ACHN (cell line): ENCODE results near the gene VPS50.
A peak's percentile ranks its signal among the peaks of the same experiment; 100 is the strongest.
"Not testable (repeated sequence)": the region's sequence is repeated elsewhere in the genome, so short reads cannot be mapped to it uniquely, and the experiment has no call there.

Experiments used
- DNase-seq: peaks from one replicate; pipeline ENCODE4 v3.0.0-alpha.2; 2015
- in situ Hi-C: cut with HindIII; loops from 2 replicates; pipeline ENCODE4 v1.10.0; 2017; ENCODE audit warnings: low sequenced_read_pairs, low pct_ligation_motif_present, low pct_unique_long_range_greater_than_20kb

Gene VPS50

DNA sequence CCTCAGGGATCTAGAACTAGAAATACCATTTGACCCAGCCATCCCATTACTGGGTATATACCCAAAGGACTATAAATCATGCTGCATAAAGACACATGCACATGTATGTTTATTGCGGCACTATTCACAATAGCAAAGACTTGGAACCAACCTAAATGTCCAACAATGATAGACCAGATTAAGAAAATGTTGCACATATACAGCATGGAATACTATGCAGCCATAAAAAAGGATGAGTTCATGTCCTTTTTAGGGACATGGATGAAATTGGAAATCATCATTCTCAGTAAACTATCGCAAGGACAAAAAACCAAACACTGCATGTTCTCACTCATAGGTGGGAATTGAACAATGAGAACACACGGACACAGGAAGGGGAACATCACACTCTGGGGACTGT lies 138.8 kb downstream of the VPS50 start:
- DNase-seq, in situ Hi-C loops: not testable (repeated sequence)

DNA sequence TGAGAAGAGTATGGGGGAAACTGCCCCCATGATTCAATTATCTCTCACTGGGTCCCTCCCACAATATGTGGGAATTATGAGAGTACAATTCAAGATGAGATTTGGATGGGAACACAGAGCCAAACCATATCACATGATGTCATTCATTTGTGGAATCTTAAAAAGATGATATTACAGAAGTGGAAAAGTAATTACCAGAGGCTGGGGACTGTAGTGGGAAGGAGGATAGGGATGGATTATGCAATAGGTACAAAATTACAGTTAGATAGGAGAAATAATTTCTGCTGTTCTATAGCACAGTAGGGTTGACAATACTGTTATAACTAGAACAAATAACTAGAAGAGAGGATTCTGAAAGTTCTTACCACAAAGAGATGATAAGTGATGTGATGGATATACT lies 141.4 kb downstream of the VPS50 start:
- DNase-seq, result no peak
- in situ Hi-C loops, result no loop called here

DNA sequence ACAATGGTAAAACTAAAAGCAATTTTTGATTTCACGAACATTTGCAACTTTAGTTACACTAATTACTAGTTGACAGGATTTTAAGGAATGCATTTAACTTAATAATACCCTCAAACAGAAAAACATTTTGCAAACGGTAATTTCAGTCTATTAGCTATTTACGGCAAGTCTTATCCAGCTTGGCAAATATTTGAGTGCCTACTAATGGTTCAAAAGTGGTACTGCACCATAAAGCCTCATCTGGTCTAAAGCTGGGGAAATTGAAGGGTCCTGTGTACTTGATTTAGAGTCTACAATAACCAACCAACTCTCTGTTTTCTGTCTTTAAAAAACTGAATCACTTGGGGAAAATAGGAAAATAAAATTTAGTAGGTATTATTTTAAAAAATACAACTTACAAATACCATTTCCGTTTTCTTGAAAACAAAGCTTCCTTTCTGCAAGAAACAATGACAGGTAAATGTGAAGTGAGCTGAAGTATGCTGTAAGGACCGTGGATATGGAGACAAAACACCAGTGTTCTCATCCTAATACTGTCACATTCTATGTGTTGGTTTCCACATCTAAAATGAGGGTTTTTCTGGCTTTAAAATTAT lies 142.3 kb downstream of the VPS50 start:
- peak; percentile 68 for DNase-seq
- in situ Hi-C loops, result no loop called here

DNA sequence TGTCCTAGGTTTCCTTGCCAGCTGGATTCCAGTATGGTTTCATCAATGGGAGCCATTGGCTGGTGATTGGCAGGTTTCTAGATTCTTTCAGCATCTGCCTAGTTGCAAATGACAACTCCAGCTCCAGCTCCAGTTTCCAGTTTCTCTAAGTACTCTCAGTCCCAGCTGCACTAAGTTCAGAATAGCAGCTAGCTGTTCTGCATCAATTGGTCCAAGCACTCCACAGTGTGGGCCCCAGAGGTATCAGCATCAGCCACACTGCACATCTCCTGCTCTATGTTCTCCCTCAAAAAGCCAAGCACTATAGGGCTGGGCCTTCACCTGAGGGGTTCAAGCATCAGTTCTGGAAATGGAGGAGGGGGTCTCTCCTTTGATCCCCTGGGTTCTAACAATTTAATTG lies 143.4 kb downstream of the VPS50 start:
- DNase-seq, result no peak
- in situ Hi-C loops, result no loop called here

DNA sequence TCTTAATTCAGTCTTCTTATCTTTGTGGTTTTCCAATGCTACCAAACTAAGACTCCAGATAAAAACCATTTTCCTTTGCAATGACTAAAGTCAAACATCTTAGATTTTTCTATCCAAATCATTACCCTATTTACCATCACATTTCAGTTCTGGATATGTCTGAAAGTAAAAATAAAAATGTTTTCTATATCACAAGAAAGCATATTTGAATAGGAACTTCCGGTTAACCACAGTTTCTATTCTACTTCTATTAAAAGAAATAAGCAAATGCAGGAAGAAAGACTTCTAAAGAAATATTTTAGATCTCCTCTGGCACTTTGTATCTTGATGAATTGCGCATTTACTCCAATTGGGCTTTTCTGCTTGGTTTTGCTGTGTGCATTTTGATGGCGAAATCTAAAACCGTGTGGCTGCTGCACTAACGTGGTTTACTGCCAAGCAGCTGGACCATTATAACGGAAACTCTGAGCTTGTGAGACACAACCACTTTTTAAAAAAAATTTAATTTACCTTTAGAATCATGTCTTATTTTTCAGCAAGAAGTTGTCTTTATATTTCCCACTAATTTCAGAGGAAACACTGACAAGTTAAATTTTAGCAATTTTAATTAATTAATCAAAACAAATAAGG lies 146.1 kb downstream of the VPS50 start:
- DNase-seq, result no peak
- in situ Hi-C loops, result no loop called here

DNA sequence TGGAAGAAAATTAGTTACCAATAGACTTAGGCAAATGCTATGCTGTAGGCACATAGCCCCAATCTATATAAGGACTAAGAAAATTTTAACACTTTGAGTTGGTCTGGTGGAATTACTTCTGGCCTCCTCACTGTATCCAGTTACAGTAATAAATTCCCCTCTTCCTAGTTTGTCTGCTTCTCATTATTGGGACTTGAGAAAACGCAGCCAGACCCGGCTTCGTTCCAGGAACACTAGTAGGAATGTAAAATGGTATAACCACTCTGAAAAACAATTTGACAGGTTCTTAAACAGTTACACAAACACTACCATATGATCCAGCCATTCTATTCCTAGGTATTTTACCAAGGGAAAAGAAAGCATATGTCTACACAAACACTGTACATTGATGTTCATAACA lies 150.2 kb downstream of the VPS50 start:
- no peak for DNase-seq
- in situ Hi-C loops, result no loop called here

DNA sequence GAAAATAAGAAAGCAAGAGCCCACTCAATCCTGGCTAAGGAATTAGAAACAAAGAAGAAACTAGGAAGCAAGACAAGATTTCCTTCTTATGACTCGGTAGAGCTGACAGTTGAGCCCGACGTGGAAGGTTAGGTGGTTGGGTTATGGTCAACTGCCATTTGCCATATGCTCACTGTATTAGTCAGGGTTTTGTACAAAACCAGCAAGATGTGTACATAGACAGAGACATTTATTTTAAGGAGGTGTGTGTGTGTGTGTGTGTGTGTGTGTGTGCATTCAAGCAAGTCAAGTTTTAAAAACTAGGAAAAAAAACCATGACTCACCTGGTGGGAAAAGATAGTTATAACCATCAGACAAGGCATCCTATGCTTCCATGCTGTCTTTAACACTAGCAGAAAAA lies 158.5 kb downstream of the VPS50 start:
- in situ Hi-C loops, result no loop called here
- DNase-seq, result no peak

DNA sequence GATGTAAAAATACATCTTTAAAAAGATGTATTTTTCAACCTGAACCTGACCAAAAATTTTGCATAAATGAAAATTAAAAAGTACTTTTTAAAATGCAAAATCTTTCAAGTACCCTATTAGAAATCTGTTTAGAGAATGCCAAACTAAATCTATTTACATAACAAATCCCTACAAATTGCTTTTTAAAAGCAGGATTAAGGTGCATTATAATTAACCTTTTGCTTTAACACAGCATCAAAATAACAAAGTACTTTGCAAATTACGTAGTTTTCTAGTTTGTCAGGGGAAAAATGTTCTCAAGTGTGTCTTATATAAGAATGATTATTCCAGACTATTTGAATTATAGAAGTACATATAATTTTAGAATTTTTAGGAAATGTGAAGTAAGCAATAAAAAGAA lies 160.8 kb downstream of the VPS50 start:
- in situ Hi-C loops, result no loop called here
- DNase-seq, result no peak

DNA sequence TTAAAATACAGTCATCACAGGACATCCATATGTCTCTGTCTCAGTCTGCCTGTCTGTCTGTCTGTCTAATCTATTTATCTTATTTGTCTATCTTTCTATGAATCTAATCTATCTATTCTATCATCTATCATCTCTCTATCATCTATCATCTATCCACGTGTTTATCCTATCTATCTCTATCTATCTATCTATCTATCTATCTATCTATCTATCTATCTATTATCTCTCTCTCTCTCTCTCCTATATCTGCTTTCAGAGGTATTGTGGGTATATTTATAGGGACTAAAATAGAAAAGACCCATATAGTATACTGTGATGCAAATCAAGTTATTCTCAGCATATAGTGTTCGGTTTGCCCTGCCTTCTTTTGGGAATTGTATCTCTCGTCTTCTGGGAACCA lies 167.5 kb downstream of the VPS50 start:
- in situ Hi-C loops, result no loop called here
- no peak for DNase-seq

DNA sequence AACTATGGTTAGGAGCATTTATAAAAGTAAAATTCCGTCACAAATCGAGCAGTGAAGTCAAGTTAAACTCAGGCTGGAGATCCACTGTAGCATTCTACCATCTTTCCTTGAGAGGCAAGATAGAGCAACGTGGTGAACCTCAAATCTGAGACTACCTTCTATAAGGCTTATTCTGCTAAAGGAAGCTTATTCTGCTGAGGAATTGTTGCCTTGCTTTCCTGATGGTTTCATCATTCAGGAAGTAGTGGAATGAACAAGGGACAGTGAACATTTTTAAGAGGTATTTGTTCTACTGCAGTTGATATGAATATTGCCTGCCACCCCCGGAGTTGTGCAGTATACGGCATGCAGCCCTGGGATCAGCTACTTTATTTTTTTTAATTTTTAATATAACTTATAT lies 170.8 kb downstream of the VPS50 start:
- DNase-seq, result no peak
- in situ Hi-C loops, result no loop called here

DNA sequence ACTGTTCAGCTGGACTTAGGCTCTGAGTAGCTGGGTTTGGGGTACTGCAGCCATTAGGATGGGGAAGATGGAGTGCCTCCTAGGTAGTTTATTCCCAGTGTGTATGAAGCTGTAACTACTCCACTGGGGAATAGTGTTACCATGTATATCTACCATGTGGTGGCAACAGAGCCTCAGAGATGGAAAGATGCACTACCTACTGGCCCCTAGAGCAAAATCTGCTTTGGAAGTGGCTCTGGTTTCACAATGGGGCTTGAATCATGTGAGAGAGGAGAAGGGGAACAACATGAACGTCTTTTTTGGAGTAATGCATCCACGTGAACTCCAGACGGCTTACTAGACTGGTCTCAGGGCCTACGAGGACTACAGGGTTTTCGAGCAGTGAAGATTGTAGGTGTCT lies 175.1 kb downstream of the VPS50 start:
- in situ Hi-C loops, result no loop called here
- no peak for DNase-seq

DNA sequence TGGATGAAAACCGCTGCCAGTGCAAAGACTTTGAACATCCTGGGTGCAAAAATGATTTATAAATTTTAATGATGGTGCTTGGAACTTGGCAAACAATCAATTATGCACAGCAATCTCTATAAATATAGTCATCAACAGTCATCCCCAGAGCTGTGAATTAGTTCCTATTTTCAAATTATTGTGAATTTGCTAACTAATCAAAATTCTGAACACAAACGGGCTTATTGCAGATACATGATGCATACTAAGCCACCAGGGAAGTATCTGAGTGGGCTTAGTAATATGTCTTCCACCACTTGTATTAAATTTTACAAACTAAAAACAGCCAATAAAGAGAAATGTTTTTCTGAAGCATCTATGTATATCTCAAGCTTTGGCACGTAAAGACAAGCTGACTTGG lies 177.2 kb downstream of the VPS50 start:
- in situ Hi-C loops, result no loop called here
- DNase-seq, result no peak
